OCI-LY1 (cell line): ENCODE results near the gene RFTN1.

Source experiments
- CTCF ChIP-seq: fragments of 200-600 bp; sonication (generic), shearing (Covaris generic); IDR thresholded peaks from 2 replicates; pipeline ENCODE4 v1.5.1; 2017; ENCODE audit warnings: mild to moderate bottlenecking, antibody characterized with exemption, low read length, moderate library complexity, mixed read lengths
- EZH2 ChIP-seq: fragments of 200-600 bp; sonication (generic), shearing (Covaris generic); IDR thresholded peaks from 2 replicates; pipeline ENCODE4 v1.8.0; 2017; ENCODE audit warnings: borderline replicate concordance, mixed run types, mild to moderate bottlenecking, antibody characterized with exemption, low read length, moderate library complexity, mixed read lengths

- no peak for TF ChIP-seq CTCF
- TF ChIP-seq EZH2, result no peak
Measured at GRCh38 chr3:16411441-16411840, 102.1 kb downstream of the RFTN1 start.
